Gastrocnemius medialis (tissue), 4 donors: Measurements from ENCODE around the gene IGFL1.

Experiments used
- POLR2A ChIP-seq, 2 donors: fragments of 450-650 bp; IDR thresholded peaks; one replicate each; pipeline ENCODE4 v1.6.1; 2017; ENCODE audit warnings: antibody characterized with exemption in 2 of 2, mild to moderate bottlenecking in 2 of 2, moderate library complexity in 2 of 2
- TF ChIP-seq, protein P1 (sequence below), 5 experiments: fragments of 450-650 bp in 3 of 5; fragments of 200-600 bp in 2 of 5; sonication (generic) in 2 of 5; IDR thresholded peaks in 4 of 5; conservative IDR thresholded peaks in 1 of 5; 1 replicate in 4 of 5; 2 replicates in 1 of 5; pipeline ENCODE4 v1.5.1; 2016 to 2019; ENCODE audit warnings: antibody characterized with exemption in 5 of 5, mild to moderate bottlenecking in 3 of 5, moderate library complexity in 3 of 5

DNA sequence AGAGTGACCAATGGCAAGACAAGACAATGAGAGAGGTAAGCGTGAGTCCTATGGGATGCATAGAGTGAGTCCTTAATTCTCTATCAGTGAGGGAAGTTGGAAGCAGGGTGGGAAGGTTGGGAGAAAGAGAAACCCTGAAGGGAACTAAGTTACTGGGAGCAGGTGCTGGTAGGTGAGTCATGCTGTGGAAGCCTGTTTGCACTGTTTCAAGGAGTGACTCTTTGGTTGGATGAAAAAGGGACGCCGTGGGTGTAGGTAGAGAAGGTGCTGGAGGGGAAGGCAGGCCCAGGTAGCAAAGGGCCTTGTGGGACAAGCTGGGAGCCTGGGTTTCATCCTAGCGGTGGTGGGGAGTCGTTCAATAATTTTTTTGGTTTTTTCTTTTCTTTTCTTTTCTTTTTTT lies 21.9 kb downstream of the IGFL1 start:
- TF ChIP-seq, protein P1, sequence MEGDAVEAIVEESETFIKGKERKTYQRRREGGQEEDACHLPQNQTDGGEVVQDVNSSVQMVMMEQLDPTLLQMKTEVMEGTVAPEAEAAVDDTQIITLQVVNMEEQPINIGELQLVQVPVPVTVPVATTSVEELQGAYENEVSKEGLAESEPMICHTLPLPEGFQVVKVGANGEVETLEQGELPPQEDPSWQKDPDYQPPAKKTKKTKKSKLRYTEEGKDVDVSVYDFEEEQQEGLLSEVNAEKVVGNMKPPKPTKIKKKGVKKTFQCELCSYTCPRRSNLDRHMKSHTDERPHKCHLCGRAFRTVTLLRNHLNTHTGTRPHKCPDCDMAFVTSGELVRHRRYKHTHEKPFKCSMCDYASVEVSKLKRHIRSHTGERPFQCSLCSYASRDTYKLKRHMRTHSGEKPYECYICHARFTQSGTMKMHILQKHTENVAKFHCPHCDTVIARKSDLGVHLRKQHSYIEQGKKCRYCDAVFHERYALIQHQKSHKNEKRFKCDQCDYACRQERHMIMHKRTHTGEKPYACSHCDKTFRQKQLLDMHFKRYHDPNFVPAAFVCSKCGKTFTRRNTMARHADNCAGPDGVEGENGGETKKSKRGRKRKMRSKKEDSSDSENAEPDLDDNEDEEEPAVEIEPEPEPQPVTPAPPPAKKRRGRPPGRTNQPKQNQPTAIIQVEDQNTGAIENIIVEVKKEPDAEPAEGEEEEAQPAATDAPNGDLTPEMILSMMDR (IDR thresholded peaks at IDR 0.05 in 4 of 5, conservative IDR thresholded peaks at IDR 0.05 in 1 of 5): no peak
- TF ChIP-seq POLR2A (IDR thresholded peaks at IDR 0.05): no peak
